BLaER1 treated with 17β-estradiol and CSF1 and Interleukin-3, amounts not matched to agents 10 nM and 100 nM (cell line): ENCODE measurements around the gene MSI2.

Experiments used
- H3K27ac ChIP-seq, 11 experiments: shearing (Covaris generic); formaldehyde crosslinking; 2 replicates each; pipeline ENCODE4 v1.8.1; 2022
- H3K27me3 ChIP-seq, 11 experiments: shearing (Covaris generic); formaldehyde crosslinking; 2 replicates each; pipeline ENCODE4 v1.8.1; 2022
- H3K36me3 ChIP-seq, 11 experiments: shearing (Covaris generic); formaldehyde crosslinking; 2 replicates each; pipeline ENCODE4 v1.8.1; 2022
- H3K4me1 ChIP-seq, 10 experiments: shearing (Covaris generic); formaldehyde crosslinking; 2 replicates each; pipeline ENCODE4 v1.8.1; 2022
- H3K4me2 ChIP-seq, 11 experiments: shearing (Covaris generic); formaldehyde crosslinking; 2 replicates each; pipeline ENCODE4 v1.8.1; 2022
- H3K4me3 ChIP-seq, 10 experiments: shearing (Covaris generic); formaldehyde crosslinking; 2 replicates each; pipeline ENCODE4 v1.8.1; 2022
- H3K9ac ChIP-seq, 11 experiments: shearing (Covaris generic); formaldehyde crosslinking; 2 replicates each; pipeline ENCODE4 v1.8.1; 2022
- H3K9me3 ChIP-seq, 11 experiments: shearing (Covaris generic); formaldehyde crosslinking; replicated peaks in 1 of 11; 2 replicates each; pipeline ENCODE4 v1.8.1; 2022
- H4K20me1 ChIP-seq, 11 experiments: shearing (Covaris generic); formaldehyde crosslinking; 2 replicates each; pipeline ENCODE4 v1.8.1; 2022
- Cebpa-rat ChIP-seq, 11 experiments: shearing (Covaris generic); IDR thresholded peaks; 2 replicates each; pipeline ENCODE4 v1.8.1; 2022

The MSI2 gene

DNA sequence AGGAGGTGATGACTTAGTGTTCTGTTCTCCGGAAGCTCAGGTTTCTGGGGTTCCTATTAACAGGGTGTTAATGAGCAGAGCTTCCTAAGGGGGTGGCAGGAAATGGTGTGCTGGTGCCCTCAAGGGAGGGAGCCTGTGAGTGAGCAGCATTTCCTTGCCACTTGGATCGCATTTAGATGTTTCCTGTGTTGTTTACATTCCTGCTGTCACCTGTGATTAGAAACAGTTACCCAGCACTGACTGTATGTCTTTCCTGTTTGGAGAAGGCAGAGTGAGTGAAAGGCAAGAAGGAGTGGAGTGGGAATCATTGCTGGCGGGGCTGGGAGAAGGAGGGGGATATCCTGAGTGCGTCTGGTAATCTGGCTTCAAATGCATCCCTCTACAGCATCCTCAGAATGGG lies 274.2 kb downstream of the MSI2 start:
- Histone ChIP-seq H3K4me3 (0 out of 20 replicates have a peak overlapping the region, but pooled peaks of 2 of the 10 experiments have one; percentile 2 to 6), H4K20me1 (no peaks in the 10 kb centered on the region; a peak in 1 of 22 replicates), H3K36me3 (peaks cover 0 to 57% (median 11%) of the 10 kb centered on the region in 11 experiments; a peak in 12 of 22 replicates), H3K4me2 (peak overlapping the region; percentile 1 to 97 (median 82); a peak in 21 of 22 replicates), H3K27me3 (no peaks in the 10 kb centered on the region; a peak in 1 of 22 replicates), H3K4me1 (peaks cover 42 to 100% (median 95%) of the 10 kb centered on the region in 10 experiments), H3K9ac (peak overlapping the region in 5 of 11 experiments; percentile 19 to 49 (median 34); a peak in 7 of 22 replicates), H3K27ac (peak overlapping the region in 6 of 11 experiments; percentile 16 to 84 (median 46); a peak in 7 of 22 replicates), H3K9me3 (no peaks in the 10 kb centered on the region)
- no peak for TF ChIP-seq Cebpa-rat (IDR thresholded peaks at IDR 0.05)

DNA sequence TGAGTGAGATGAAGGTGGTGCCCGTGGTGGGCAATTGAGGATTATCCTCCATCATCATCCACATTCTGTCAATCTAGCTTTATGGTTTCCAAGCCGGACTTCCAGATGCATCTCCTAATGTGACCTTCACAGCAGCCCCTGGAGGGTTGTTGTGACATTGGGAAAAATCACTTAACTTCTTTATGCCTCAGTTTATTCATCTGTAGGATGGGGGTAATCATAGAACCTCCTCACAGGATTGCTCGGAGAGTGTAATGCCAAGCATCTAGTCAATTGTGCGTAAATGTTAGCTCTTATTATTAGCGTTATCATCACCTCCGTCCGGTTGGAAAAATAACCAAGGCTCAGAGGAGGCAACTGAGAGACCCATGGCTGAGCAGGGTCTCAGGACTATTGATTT lies 274.8 kb downstream of the MSI2 start:
- Histone ChIP-seq H3K36me3 (peaks cover 0 to 58% (median 11%) of the 10 kb centered on the region in 11 experiments; a peak in 12 of 22 replicates), H3K4me3 (no peak overlapping the region), H3K9ac (peak overlapping the region in 3 of 11 experiments; percentile 34 to 39 (median 36); a peak in 3 of 22 replicates), H3K27ac (peak overlapping the region in 5 of 11 experiments; percentile 44 to 84 (median 53); a peak in 8 of 22 replicates), H3K4me2 (peak overlapping the region in 10 of 11 experiments; percentile 45 to 97 (median 84); a peak in 21 of 22 replicates), H3K9me3 (no peaks in the 10 kb centered on the region), H3K4me1 (peaks cover 40 to 100% (median 93%) of the 10 kb centered on the region in 10 experiments), H3K27me3 (no peaks in the 10 kb centered on the region; a peak in 1 of 22 replicates), H4K20me1 (no peaks in the 10 kb centered on the region; a peak in 1 of 22 replicates)
- no peak for TF ChIP-seq Cebpa-rat (IDR thresholded peaks at IDR 0.05)

DNA sequence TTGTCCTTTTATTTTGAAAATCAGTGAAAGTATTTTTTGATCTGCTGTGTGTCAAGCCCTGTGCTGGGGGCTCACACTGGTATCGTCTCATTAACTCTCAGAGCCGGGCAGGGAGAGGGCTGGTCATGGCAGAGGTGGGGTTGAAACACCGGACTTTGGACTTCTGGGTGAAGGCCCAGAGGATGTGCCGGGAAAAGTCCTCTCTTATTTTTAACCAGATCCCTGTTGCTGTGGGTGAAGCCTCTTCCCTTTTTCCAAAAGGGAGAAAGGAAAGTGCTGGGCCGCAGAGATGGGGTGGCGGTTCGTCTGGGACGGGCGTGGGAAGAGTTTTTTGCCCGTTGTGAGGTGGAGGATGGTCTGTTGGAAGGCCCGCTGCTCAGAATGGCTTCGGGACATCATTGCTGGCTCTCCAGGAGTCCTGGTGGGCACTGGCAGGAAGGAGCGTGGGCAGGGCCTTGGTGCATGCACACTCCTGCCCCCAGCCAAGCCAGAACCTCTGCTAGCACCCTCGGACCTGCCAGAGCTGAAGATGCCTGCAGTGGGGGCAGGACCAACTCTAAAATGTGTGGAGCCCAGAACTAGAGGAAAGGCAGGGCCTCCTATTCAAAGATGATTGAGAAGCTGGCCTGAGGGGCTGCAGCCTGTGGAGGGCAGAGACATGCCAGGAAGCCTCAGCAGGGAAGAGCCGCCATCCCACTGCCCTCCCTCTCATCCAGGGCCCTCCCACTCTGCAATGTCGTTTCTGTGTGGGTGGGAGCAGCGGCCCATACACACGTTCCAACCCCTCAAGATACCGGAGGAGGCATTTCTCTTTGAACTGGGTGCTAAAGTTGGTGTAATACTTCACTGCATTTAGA lies 275.6 kb downstream of the MSI2 start:
- no peak for TF ChIP-seq Cebpa-rat (IDR thresholded peaks at IDR 0.05)
- H3K9ac ChIP-seq, result peak overlapping the region in 8 of 11 experiments; percentile 9 to 61 (median 35); a peak in 12 of 22 replicates
- peaks cover 0 to 65% (median 11%) of the 10 kb centered on the region in 11 experiments; a peak in 12 of 22 replicates for H3K36me3 ChIP-seq
- peak overlapping the region in 2 of 10 experiments; percentile 15 to 25; a peak in 3 of 20 replicates for H3K4me3 ChIP-seq
- no peaks in the 10 kb centered on the region for H3K27me3 ChIP-seq
- no peaks in the 10 kb centered on the region for H3K9me3 ChIP-seq
- peaks cover 39 to 100% (median 93%) of the 10 kb centered on the region in 10 experiments for H3K4me1 ChIP-seq
- H3K4me2 ChIP-seq, result peak overlapping the region; percentile 68 to 97 (median 82)
- no peaks in the 10 kb centered on the region; a peak in 1 of 22 replicates for H4K20me1 ChIP-seq
- H3K27ac ChIP-seq, result peak overlapping the region in 8 of 11 experiments; percentile 13 to 84 (median 48); a peak in 16 of 22 replicates

DNA sequence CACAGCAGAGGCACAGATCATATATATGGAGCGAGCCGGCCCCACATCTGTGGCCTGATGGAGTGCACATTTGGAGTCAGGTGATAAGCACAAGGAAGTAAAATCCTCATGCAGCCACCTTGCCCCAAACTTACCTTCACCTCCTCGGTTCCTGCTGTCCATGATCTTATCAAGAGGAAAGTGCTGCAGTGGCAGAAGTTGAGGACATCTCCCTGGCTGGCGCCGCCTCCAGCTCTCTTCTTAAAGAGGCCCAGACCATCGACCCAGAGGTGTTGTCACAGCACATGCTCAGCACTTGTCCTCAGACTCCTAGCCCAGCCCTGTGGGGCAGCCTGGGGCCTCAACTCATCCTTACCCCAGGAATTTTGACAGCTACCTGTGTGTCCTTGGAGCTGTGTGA lies 276.2 kb downstream of the MSI2 start:
- Histone ChIP-seq H3K9ac (peak overlapping the region in 7 of 11 experiments; percentile 7 to 61 (median 31); a peak in 6 of 22 replicates), H3K9me3 (no peaks in the 10 kb centered on the region), H3K27ac (peak overlapping the region in 8 of 11 experiments; percentile 11 to 84 (median 48); a peak in 15 of 22 replicates), H3K4me1 (peaks cover 40 to 100% (median 94%) of the 10 kb centered on the region in 10 experiments), H3K36me3 (peaks cover 0 to 65% (median 11%) of the 10 kb centered on the region in 11 experiments; a peak in 12 of 22 replicates), H4K20me1 (no peaks in the 10 kb centered on the region; a peak in 2 of 22 replicates), H3K27me3 (no peaks in the 10 kb centered on the region), H3K4me3 (no peak overlapping the region), H3K4me2 (peak overlapping the region; percentile 68 to 97 (median 82))
- no peak for TF ChIP-seq Cebpa-rat (IDR thresholded peaks at IDR 0.05)

DNA sequence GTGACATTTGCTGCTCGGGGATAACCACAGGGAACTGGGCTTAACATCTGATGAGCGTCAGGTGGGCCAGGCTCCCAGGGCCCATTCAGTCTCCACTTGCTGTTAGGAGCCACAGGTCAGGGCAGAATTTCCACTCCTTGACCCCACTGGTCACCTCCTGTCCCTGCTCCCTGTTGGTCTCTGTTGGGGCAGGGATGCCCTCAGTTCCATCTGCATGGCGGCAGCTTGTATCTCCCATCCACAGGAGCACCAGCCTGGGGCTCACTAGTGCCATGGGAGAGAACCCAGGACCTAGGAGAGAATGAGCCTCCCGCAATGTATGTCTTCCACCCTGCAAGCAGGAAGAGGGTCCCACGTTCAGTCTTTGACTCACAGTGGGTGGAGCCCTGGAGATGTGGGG lies 276.6 kb downstream of the MSI2 start:
- Histone ChIP-seq H3K27ac (peak overlapping the region in 8 of 11 experiments; percentile 11 to 84 (median 48); a peak in 11 of 22 replicates), H3K9me3 (no peaks in the 10 kb centered on the region), H3K9ac (peak overlapping the region in 4 of 11 experiments; percentile 7 to 61 (median 46); a peak in 3 of 22 replicates), H4K20me1 (no peaks in the 10 kb centered on the region; a peak in 2 of 22 replicates), H3K4me2 (peak overlapping the region; percentile 68 to 97 (median 82); a peak in 20 of 22 replicates), H3K27me3 (no peaks in the 10 kb centered on the region), H3K4me3 (no peak overlapping the region), H3K36me3 (peaks cover 0 to 65% (median 11%) of the 10 kb centered on the region in 11 experiments; a peak in 12 of 22 replicates), H3K4me1 (peaks cover 40 to 100% (median 94%) of the 10 kb centered on the region in 10 experiments)
- TF ChIP-seq Cebpa-rat (IDR thresholded peaks at IDR 0.05), result no peak

DNA sequence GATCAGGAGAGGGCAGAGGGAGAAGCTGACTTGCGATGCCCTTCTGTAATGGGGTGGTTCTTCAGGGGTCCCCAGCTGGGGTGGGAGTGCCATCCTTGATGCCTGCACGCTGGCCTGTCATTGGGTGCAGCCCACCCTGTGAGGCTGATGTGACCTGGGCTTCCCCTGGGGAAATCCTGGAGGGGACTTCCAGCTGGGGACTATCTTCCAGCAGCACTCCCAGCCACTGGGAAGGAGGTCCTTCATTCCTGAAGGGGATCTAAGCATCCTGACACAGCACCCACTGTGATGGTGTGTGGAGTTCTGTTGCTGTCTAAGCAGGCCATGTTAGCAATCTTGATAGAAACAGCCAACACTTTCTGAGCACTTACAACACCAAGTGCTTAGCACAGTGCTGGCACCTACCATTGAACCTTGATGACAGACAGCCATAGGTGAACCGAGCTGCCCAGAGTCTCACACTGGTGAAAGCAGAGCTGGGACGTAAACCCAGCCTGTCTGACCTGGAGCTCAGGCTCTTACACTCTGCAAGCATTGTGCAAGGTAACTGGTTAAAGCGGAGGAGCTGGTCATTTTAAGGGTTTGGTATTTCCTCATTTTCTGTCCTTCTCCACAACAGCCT lies 277.5 kb downstream of the MSI2 start:
- Histone ChIP-seq H3K4me3 (no peak overlapping the region), H3K36me3 (peaks cover 0 to 65% (median 11%) of the 10 kb centered on the region in 11 experiments; a peak in 12 of 22 replicates), H3K9me3 (no peaks in the 10 kb centered on the region), H3K27ac (peak overlapping the region in 7 of 11 experiments; percentile 6 to 84 (median 53); a peak in 6 of 22 replicates), H3K4me1 (peaks cover 46 to 100% (median 94%) of the 10 kb centered on the region in 10 experiments), H3K27me3 (no peaks in the 10 kb centered on the region), H3K9ac (peak overlapping the region in 1 of 11 experiments; percentile 39; a peak in 1 of 22 replicates), H3K4me2 (peak overlapping the region in 8 of 11 experiments; percentile 21 to 97 (median 88); a peak in 12 of 22 replicates), H4K20me1 (no peaks in the 10 kb centered on the region; a peak in 2 of 22 replicates)
- TF ChIP-seq Cebpa-rat (IDR thresholded peaks at IDR 0.05), result no peak

DNA sequence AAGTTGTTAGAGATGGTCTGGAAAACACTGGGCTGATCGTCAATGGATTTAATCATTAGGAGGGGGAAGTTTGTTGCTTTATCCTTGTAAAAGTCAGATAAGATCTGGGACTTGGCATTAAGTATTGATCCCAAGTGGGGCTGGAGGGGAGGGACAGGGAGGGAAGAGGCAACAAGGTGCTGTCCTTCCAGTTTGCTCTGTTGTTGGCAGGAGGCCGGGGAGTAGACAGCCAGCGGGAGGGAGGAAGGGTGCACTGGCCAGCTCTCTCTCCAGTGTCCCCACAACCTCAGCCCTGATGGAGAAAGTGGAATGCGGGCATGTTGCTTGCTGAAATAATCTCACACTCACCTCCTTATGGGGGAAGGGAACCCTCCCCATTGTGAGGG lies 278.5 kb downstream of the MSI2 start:
- H3K4me2 ChIP-seq, result peak overlapping the region in 8 of 11 experiments; percentile 3 to 97 (median 91); a peak in 15 of 22 replicates
- TF ChIP-seq Cebpa-rat (IDR thresholded peaks at IDR 0.05), result no peak
- H3K9ac ChIP-seq, result peak overlapping the region in 1 of 11 experiments; percentile 11; a peak in 1 of 22 replicates
- H4K20me1 ChIP-seq, result no peaks in the 10 kb centered on the region; a peak in 2 of 22 replicates
- H3K36me3 ChIP-seq, result peaks cover 0 to 60% (median 10%) of the 10 kb centered on the region in 11 experiments; a peak in 12 of 22 replicates
- H3K27me3 ChIP-seq, result no peaks in the 10 kb centered on the region
- peak overlapping the region in 5 of 11 experiments; percentile 11 to 71 (median 52); a peak in 9 of 22 replicates for H3K27ac ChIP-seq
- H3K4me3 ChIP-seq, result no peak overlapping the region
- H3K9me3 ChIP-seq, result no peaks in the 10 kb centered on the region
- H3K4me1 ChIP-seq, result peaks cover 46 to 100% (median 94%) of the 10 kb centered on the region in 10 experiments
